ENCODE results near the gene MINK1.

The MINK1 gene

DNA sequence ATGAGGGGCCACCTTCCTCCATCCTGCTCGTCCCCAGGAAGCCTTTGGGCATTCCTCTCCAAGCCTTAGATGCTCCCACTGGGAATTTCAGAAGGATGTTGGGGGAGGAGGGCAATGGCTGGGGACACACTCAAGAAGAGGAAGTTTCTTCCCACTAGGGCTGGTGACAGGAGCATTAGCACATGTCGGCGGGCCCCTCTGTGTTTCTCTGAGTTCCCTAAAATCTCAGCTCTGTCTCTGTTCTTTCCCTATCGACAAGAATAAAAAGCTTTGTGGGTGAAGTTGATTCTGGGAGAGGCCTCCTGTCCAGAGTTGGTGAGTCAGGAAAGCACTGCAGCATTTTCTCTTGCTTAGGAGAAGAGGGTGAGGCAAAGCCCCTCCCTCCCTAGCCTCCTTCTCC, 46.5 kb downstream of the MINK1 start:
- H3K27ac Mint-ChIP-seq, result peak overlapping the region in 1 of 2 donors; percentile 46
- peaks cover 38% of the 10 kb centered on the region for H3K36me3 Mint-ChIP-seq (ENCODE audit: insufficient read depth)
- no peak overlapping the region for H3K4me3 Mint-ChIP-seq
- H3K27me3 Mint-ChIP-seq, result no peaks in the 10 kb centered on the region
- peaks cover 5 to 6% of the 10 kb centered on the region in 2 donors for H3K4me1 Mint-ChIP-seq (ENCODE audit: low read depth in 2 of 2)
- no peaks in the 10 kb centered on the region for H3K9me3 Mint-ChIP-seq
- no peak for ATAC-seq (replicated peaks)
- DNase-seq, result no peak

GRCh38 chr17:4880857-4881256, 47.7 kb downstream of the MINK1 start:
- ATAC-seq (replicated peaks) (no peak), DNase-seq (no peak)
- Mint-ChIP-seq H3K36me3 (ENCODE audit: insufficient read depth) (peaks cover 41% of the 10 kb centered on the region), H3K4me3 (no peak overlapping the region), H3K4me1 (ENCODE audit: low read depth in 2 of 2) (peaks cover 6 to 8% of the 10 kb centered on the region in 2 donors), H3K27me3 (no peaks in the 10 kb centered on the region), H3K9me3 (no peaks in the 10 kb centered on the region), H3K27ac (no peak overlapping the region)

DNA sequence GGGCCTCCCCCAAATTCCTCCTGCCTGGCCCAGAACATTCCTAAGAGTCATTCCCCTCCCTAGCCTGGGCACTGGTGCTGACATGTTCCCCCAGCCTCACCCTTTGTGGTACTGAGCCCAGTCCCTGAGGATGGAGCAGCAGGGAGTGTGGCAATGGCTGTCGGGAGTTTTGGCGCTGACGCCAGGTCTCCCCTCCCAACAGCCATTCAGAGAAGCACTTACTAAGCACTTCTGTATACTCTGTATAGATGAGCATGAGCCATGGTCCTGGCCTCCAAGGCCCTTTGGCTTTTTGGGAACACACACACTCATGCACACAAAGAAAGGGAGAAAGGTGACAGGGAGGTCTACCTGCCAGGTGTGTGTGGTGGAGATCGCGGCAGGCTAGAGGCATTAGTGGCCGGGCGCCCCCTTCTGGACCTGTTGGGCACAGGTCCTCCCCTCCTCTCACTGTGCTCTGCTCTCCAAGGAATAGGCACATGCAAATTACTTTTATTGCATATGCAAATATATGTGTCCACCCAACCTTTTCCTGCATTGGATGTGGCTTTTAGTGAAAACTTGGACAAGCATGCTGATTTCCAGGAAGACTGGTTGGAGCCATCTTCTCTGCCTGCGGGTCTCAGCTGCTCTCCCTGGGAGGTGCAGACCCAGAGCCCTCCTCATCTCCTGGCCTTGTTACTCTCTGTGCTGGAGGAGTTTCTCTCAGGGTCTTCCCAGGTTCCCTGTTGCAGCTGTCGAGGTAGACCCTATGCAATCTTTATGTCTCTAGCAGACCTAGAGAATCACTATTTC, 48.8 kb downstream of the MINK1 start:
- DNase-seq, result peak; percentile 53 to 59 (median 58)
- peaks cover 38% of the 10 kb centered on the region for H3K36me3 Mint-ChIP-seq (ENCODE audit: insufficient read depth)
- peaks cover 6 to 8% of the 10 kb centered on the region in 2 donors for H3K4me1 Mint-ChIP-seq (ENCODE audit: low read depth in 2 of 2)
- H3K9me3 Mint-ChIP-seq, result no peaks in the 10 kb centered on the region
- ATAC-seq (replicated peaks), result peak; percentile 90
- H3K27ac Mint-ChIP-seq, result no peak overlapping the region
- H3K4me3 Mint-ChIP-seq, result no peak overlapping the region
- H3K27me3 Mint-ChIP-seq, result no peaks in the 10 kb centered on the region

DNA sequence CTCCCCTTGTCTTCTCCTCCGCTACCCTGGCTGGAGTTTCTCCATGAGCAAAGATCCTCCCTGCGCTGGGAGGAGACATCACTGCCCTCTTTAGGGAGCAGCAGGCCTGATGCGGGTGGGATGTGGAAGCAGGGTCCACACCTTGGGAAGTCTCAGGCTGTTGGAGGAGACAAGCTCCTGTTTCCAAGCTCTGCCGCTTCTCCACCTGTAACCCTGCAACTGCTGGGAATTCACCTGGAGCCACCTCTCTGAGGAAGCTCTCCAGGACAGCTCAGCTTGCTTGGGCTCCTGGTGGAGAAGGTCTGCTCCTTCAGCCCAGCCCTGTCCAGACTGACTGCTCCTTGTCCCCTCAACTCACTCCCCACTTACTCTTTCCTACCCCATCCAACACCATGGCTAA, 51.3 kb downstream of the MINK1 start:
- DNase-seq (no peak), ATAC-seq (replicated peaks) (no peak)
- Mint-ChIP-seq H3K9me3 (no peaks in the 10 kb centered on the region), H3K36me3 (ENCODE audit: insufficient read depth) (peaks cover 42% of the 10 kb centered on the region), H3K4me3 (no peak overlapping the region), H3K4me1 (ENCODE audit: low read depth in 2 of 2) (peaks cover 3 to 5% of the 10 kb centered on the region in 2 donors), H3K27ac (no peak overlapping the region), H3K27me3 (no peaks in the 10 kb centered on the region)

- Mint-ChIP-seq H3K4me3 (no peak overlapping the region), H3K4me1 (ENCODE audit: low read depth in 2 of 2) (peaks cover 2 to 3% of the 10 kb centered on the region in 2 donors), H3K36me3 (ENCODE audit: insufficient read depth) (peaks cover 52% of the 10 kb centered on the region), H3K9me3 (no peaks in the 10 kb centered on the region), H3K27ac (peak overlapping the region in 1 of 2 donors; percentile 31), H3K27me3 (no peaks in the 10 kb centered on the region)
- no peak for ATAC-seq (replicated peaks)
- no peak for DNase-seq
These were observed 53.7 kb downstream of the MINK1 start for GRCh38 chr17:4886830-4887229.

- Mint-ChIP-seq H3K27me3 (no peaks in the 10 kb centered on the region), H3K4me3 (no peak overlapping the region), H3K9me3 (no peaks in the 10 kb centered on the region), H3K36me3 (ENCODE audit: insufficient read depth) (peaks cover 52% of the 10 kb centered on the region), H3K4me1 (ENCODE audit: low read depth in 2 of 2) (peaks cover 0 to 3% of the 10 kb centered on the region in 2 donors), H3K27ac (no peak overlapping the region)
- ATAC-seq (replicated peaks) (no peak), DNase-seq (no peak)
These were observed 54.4 kb downstream of the MINK1 start for GRCh38 chr17:4887581-4887980.

- Mint-ChIP-seq H3K4me1 (ENCODE audit: low read depth in 2 of 2) (no peaks in the 10 kb centered on the region), H3K36me3 (ENCODE audit: insufficient read depth) (peaks cover 63% of the 10 kb centered on the region), H3K27me3 (no peaks in the 10 kb centered on the region), H3K27ac (no peak overlapping the region), H3K9me3 (no peaks in the 10 kb centered on the region), H3K4me3 (no peak overlapping the region)
- DNase-seq (no peak), ATAC-seq (replicated peaks) (no peak)
These were observed 58.6 kb downstream of the MINK1 start for GRCh38 chr17:4891411-4892410.

- H3K9me3 Mint-ChIP-seq, result no peaks in the 10 kb centered on the region
- peak overlapping the region in 1 of 2 donors; percentile 4 for H3K27ac Mint-ChIP-seq
- no peak overlapping the region for H3K4me3 Mint-ChIP-seq
- H3K36me3 Mint-ChIP-seq (ENCODE audit: insufficient read depth), result peaks cover 54% of the 10 kb centered on the region
- no peaks in the 10 kb centered on the region for H3K4me1 Mint-ChIP-seq (ENCODE audit: low read depth in 2 of 2)
- DNase-seq (no peak), ATAC-seq (replicated peaks) (no peak)
- no peaks in the 10 kb centered on the region for H3K27me3 Mint-ChIP-seq
These were observed 59.5 kb downstream of the MINK1 start for GRCh38 chr17:4892499-4893221.

- Mint-ChIP-seq H3K27me3 (no peaks in the 10 kb centered on the region), H3K27ac (no peak overlapping the region), H3K36me3 (ENCODE audit: insufficient read depth) (peaks cover 49% of the 10 kb centered on the region), H3K9me3 (no peaks in the 10 kb centered on the region), H3K4me1 (ENCODE audit: low read depth in 2 of 2) (peaks cover under 1 to 2% of the 10 kb centered on the region in 2 donors), H3K4me3 (no peak overlapping the region)
- no peak for DNase-seq
- ATAC-seq (replicated peaks), result no peak
These were observed 60.1 kb downstream of the MINK1 start for GRCh38 chr17:4893272-4893671.

- no peak for ATAC-seq (replicated peaks)
These were observed 60.8 kb downstream of the MINK1 start for GRCh38 chr17:4893721-4894560.

DNA sequence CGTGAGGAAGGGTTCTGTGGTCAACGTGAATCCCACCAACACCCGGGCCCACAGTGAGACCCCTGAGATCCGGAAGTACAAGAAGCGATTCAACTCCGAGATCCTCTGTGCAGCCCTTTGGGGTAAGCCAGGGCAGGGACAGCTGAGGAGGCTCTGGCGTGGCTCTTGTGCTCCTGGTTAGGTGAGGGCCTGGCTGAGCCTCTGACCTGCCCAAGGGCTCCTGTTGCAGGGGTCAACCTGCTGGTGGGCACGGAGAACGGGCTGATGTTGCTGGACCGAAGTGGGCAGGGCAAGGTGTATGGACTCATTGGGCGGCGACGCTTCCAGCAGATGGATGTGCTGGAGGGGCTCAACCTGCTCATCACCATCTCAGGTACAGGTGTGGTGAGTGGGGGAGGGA, 62.0 kb downstream of the MINK1 start:
- ATAC-seq (replicated peaks) (no peak), DNase-seq (no peak)
- H3K4me1 Mint-ChIP-seq (ENCODE audit: low read depth in 2 of 2), result peaks cover 13% of the 10 kb centered on the region in 2 donors
- H3K4me3 Mint-ChIP-seq, result no peak overlapping the region
- no peaks in the 10 kb centered on the region for H3K27me3 Mint-ChIP-seq
- no peaks in the 10 kb centered on the region for H3K9me3 Mint-ChIP-seq
- peaks cover 50% of the 10 kb centered on the region for H3K36me3 Mint-ChIP-seq (ENCODE audit: insufficient read depth)
- H3K27ac Mint-ChIP-seq, result peak overlapping the region in 1 of 2 donors; percentile 57

More at GRCh38 chr17:4893721-4894560, 60.8 kb downstream of the MINK1 start:
- Mint-ChIP-seq H3K27ac (peak overlapping the region in 1 of 2 donors; percentile 41), H3K9me3 (no peaks in the 10 kb centered on the region), H3K27me3 (no peaks in the 10 kb centered on the region), H3K4me3 (no peak overlapping the region), H3K4me1 (ENCODE audit: low read depth in 2 of 2) (peaks cover 4 to 5% of the 10 kb centered on the region in 2 donors), H3K36me3 (ENCODE audit: insufficient read depth) (peaks cover 46% of the 10 kb centered on the region)
- no peak for DNase-seq

DNA sequence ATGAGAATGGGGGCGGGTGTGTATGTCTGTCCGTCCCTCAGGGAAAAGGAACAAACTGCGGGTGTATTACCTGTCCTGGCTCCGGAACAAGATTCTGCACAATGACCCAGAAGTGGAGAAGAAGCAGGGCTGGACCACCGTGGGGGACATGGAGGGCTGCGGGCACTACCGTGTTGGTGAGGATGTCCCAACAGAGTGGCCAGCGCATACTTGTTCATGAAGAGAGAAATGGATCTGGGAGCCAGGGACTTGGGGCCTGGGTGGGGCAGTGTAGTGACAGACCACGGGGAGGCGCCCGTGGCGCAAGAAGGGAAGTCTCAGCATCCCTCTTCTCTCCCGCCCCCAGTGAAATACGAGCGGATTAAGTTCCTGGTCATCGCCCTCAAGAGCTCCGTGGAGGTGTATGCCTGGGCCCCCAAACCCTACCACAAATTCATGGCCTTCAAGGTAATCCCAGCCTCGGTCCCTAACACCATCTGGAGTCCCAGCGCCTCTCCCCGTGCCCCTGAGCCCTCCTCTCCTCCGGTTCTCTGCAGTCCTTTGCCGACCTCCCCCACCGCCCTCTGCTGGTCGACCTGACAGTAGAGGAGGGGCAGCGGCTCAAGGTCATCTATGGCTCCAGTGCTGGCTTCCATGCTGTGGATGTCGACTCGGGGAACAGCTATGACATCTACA, 62.7 kb downstream of the MINK1 start:
- Mint-ChIP-seq H3K4me1 (ENCODE audit: low read depth in 2 of 2) (peaks cover 16 to 17% of the 10 kb centered on the region in 2 donors), H3K4me3 (no peak overlapping the region), H3K27ac (peak overlapping the region in 1 of 2 donors; percentile 57), H3K36me3 (ENCODE audit: insufficient read depth) (peaks cover 51% of the 10 kb centered on the region), H3K27me3 (no peaks in the 10 kb centered on the region), H3K9me3 (no peaks in the 10 kb centered on the region)
- DNase-seq (no peak), ATAC-seq (replicated peaks) (no peak)
